GM12864 (cell line): Measurements from ENCODE around the gene PLEKHA8.
A peak's percentile ranks its signal among the peaks of the same experiment; 100 is the strongest.

Source experiments
- DNase-seq: peaks from one replicate; pipeline ENCODE4 v3.0.0-alpha.2; 2011; ENCODE audit warnings: low read depth
- H3K4me3 ChIP-seq: 2 replicates; pipeline ENCODE4 v1.5.1; 2011; ENCODE audit warnings: mild to moderate bottlenecking, low read depth, low read length, control low read depth
- CTCF ChIP-seq: IDR thresholded peaks from 2 replicates; pipeline ENCODE4 v1.5.1; 2011; ENCODE audit warnings: low read depth, mild to moderate bottlenecking, moderate library complexity, low read length, control low read depth, inconsistent platforms; ENCODE audit errors: missing control alignments

Gene PLEKHA8

GRCh38 chr7:30020535-30020934 is 7.7 kb upstream of the PLEKHA8 start:
- no peak for TF ChIP-seq CTCF
- no peak overlapping the region for H3K4me3 ChIP-seq
- no peak for DNase-seq

- no peak overlapping the region for H3K4me3 ChIP-seq
- no peak for DNase-seq
- TF ChIP-seq CTCF, result no peak
Observed at GRCh38 chr7:30022991-30023390, 5.2 kb upstream of the PLEKHA8 start.

GRCh38 chr7:30023524-30023923 is 4.7 kb upstream of the PLEKHA8 start:
- H3K4me3 ChIP-seq, result no peak overlapping the region
- no peak for TF ChIP-seq CTCF
- DNase-seq, result no peak

- H3K4me3 ChIP-seq, result peak within 1 kb of the TSS; percentile 93
- TF ChIP-seq CTCF, result no peak
- peak; percentile 99 for DNase-seq
Observed at GRCh38 chr7:30026229-30027064, 1.8 kb upstream of the PLEKHA8 start, which contains the start of gene FKBP14. Gene FKBP14 (minus strand): TSS chr7:30026702. CDS start chr7:30026508, 194 bp downstream.

- no peak for TF ChIP-seq CTCF
- DNase-seq, result no peak
- H3K4me3 ChIP-seq, result peak overlapping the region; percentile 93
Observed at GRCh38 chr7:30027065-30027456, 1.2 kb upstream of the PLEKHA8 start.

- TF ChIP-seq CTCF, result no peak
- H3K4me3 ChIP-seq, result peak overlapping the region; percentile 93
- DNase-seq, result no peak
Observed at GRCh38 chr7:30027740-30028215, 434 bp upstream of the PLEKHA8 start.
